Measurements from ENCODE around the gene CPA1. TPM values are rescaled to one million over a fixed set of nuclear protein-coding genes. Genes with fewer than 3 reads are reported as not detected.

The CPA1 gene
- total RNA-seq, 1 experiment from 2014 or later = not detected

GRCh38 chr7:130398526-130399090, 18.3 kb downstream of the CPA1 start:
- no peaks in the 10 kb centered on the region for H3K9me3 Mint-ChIP-seq
- peaks cover 20 to 38% of the 10 kb centered on the region in 2 experiments for H3K4me1 Mint-ChIP-seq
- no peak overlapping the region for H3K4me2 ChIP-seq (ENCODE audit: insufficient read depth, insufficient read length, low read length)
- no peak overlapping the region for H2BK12ac ChIP-seq (ENCODE audit: insufficient read length, low read depth, low read length)
- peak overlapping the region in 2 of 3 experiments; percentile 31 to 66; a peak in 2 of 7 replicates for H3K27ac Mint-ChIP-seq
- H3K27me3 ChIP-seq (ENCODE audit: insufficient read depth, low read length) = no peaks in the 10 kb centered on the region
- H4K5ac ChIP-seq (ENCODE audit: insufficient read length, low read depth, low read length) = no peak overlapping the region
- no peak overlapping the region for H3K14ac ChIP-seq (ENCODE audit: insufficient read depth, low read length)
- no peak overlapping the region for H2BK5ac ChIP-seq (ENCODE audit: insufficient read length, low read length)
- H3K36me3 Mint-ChIP-seq (ENCODE audit: insufficient read depth in 1 of 3, low read depth in 3 of 3) = peaks cover 0 to 12% (median 6%) of the 10 kb centered on the region in 3 experiments; a peak in 3 of 7 replicates
- H3K79me1 ChIP-seq (ENCODE audit: insufficient read depth, low read depth, low read length, poor library complexity, severe bottlenecking) = no peaks in the 10 kb centered on the region
- no peak overlapping the region for H3T11ph ChIP-seq (ENCODE audit: low read length)
- no peak overlapping the region for H3K9ac ChIP-seq (ENCODE audit: extremely low read depth, insufficient read length, low read length)
- H3K23me2 ChIP-seq (ENCODE audit: insufficient read length, low read depth, low read length, poor library complexity, severe bottlenecking) = no peaks in the 10 kb centered on the region
- H3K9me3 ChIP-seq (ENCODE audit: control insufficient read depth, low read depth, low read length) = no peaks in the 10 kb centered on the region
- H4K20me1 ChIP-seq (ENCODE audit: control insufficient read depth, insufficient read depth, insufficient read length) = no peaks in the 10 kb centered on the region
- WGBS (ENCODE audit: extremely low coverage, insufficient read length, low lambda C conversion rate) = no CpG with 5 or more reads among the region's 8 CpGs
- no peak overlapping the region for H3K4me3 Mint-ChIP-seq
- no peak overlapping the region for H4K91ac ChIP-seq (ENCODE audit: insufficient read length, low read depth, low read length)
- H3K56ac ChIP-seq (ENCODE audit: insufficient read length, low read depth, low read length) = no peak overlapping the region
- H3K18ac ChIP-seq (ENCODE audit: insufficient read length, low read depth, low read length) = no peak overlapping the region
- no peak overlapping the region for H3K4ac ChIP-seq (ENCODE audit: low read depth, low read length)
- H2AK5ac ChIP-seq (ENCODE audit: insufficient read length, low read length) = no peak overlapping the region
- H3K27ac ChIP-seq (ENCODE audit: insufficient read length, low read depth, low read length) = no peak overlapping the region
- H2BK120ac ChIP-seq (ENCODE audit: low read depth, low read length, poor library complexity, severe bottlenecking) = no peak overlapping the region
- no peak overlapping the region for H4K8ac ChIP-seq (replicated peaks; ENCODE audit: insufficient read length, low read depth, low read length)
- H2BK20ac ChIP-seq (ENCODE audit: low read depth, low read length, poor library complexity, severe bottlenecking) = no peak overlapping the region
- no peak overlapping the region for H2AFZ ChIP-seq (ENCODE audit: low read length)
- no peaks in the 10 kb centered on the region for H3K27me3 Mint-ChIP-seq (ENCODE audit: low read depth)
- H2BK15ac ChIP-seq (ENCODE audit: low read depth, low read length) = no peak overlapping the region
- no peaks in the 10 kb centered on the region for H3K4me1 ChIP-seq (ENCODE audit: insufficient read depth, low read length)
- TF ChIP-seq CTCF (conservative IDR thresholded peaks at IDR 0.05) = no peak
- H3K23ac ChIP-seq (ENCODE audit: insufficient read length, low read depth, low read length) = no peak overlapping the region
- no peaks in the 10 kb centered on the region for H3K79me2 ChIP-seq (ENCODE audit: insufficient read depth, low read length)
- DNase-seq = no peak
